HFFc6 (cell line): ENCODE data around the gene MGAT4B. TPM values are rescaled to one million over a fixed set of nuclear protein-coding genes. Genes with fewer than 3 reads are reported as not detected.

Experiments
- DNase-seq: peaks from one replicate; pipeline ENCODE4 v3.0.0-alpha.2; 2018
- H3K27ac Mint-ChIP-seq: 2 replicates; pipeline ENCODE4 v1.8.0; 2020; ENCODE audit warnings: mild to moderate bottlenecking, mixed read lengths
- H3K27me3 Mint-ChIP-seq: 2 replicates; pipeline ENCODE4 v1.8.0; 2021; ENCODE audit warnings: mild to moderate bottlenecking, moderate library complexity, mixed read lengths; ENCODE audit not compliant: insufficient read depth
- H3K36me3 Mint-ChIP-seq: 2 replicates; pipeline ENCODE4 v1.8.0; 2021; ENCODE audit warnings: low read depth, mixed read lengths
- H3K4me1 Mint-ChIP-seq: 2 replicates; pipeline ENCODE4 v1.8.0; 2020; ENCODE audit warnings: low read depth, mixed read lengths
- H3K4me3 Mint-ChIP-seq: 2 replicates; pipeline ENCODE4 v1.8.0; 2020; ENCODE audit warnings: mild to moderate bottlenecking, moderate library complexity, mixed read lengths
- H3K9me3 Mint-ChIP-seq: 2 replicates; pipeline ENCODE4 v1.8.0; 2020; ENCODE audit warnings: mild to moderate bottlenecking, mixed read lengths
- total RNA-seq, 6 experiments: library from RNA; stranded (reverse); fragmentation: NEBNext Ultra II Directional; extraction: Animal tissue kit (Norgen Biotek cat#: 25700); gene quantifications; 2 replicates in 1 of 6; 3 replicates in 5 of 6; pipeline ENCODE4 v1.2.3, GENCODE V29; 2021
- TF ChIP-seq, protein P1 (sequence below): fragments of 200-600 bp; sonication (generic); IDR thresholded peaks from 2 replicates; pipeline ENCODE4 v1.5.0; 2021; ENCODE audit warnings: antibody characterized with exemption, mild to moderate bottlenecking

MGAT4B gene
- total RNA-seq, 6 experiments from 2014 or later = 129 to 166 (median 148) TPM

DNA sequence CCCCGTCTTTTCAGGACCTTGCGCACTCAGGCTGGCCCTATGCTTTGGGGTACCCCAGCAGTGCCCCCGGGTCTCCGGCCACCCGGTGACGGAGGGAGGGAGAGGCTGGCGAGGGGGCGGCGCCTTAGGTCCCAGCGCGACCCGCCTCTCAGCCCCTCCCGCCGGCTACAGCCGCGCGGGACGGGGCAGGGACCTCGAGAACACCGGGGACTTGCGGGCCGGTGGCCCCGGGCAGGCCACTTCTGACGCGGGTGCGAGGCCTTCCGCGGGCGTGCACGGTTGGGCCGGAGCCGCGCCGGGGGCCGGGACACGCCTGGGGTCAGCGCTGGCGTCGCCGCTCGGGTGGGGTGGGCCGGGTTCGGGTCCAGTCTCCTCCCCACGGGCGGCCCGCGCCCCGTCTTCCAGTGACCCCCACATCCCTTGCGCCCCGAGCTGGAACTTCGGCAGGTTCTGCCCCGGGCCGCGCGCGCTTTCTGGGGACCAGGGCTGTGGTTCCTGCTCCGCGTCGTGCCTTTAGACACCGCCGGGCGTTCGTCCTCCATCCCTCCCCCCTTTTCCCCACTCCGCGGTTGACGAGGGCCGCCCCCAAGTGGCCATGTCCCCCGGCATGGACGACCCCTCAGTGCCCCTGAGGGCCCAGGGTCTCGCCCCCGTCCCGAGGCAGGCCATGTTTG is 10.3 kb upstream of the MGAT4B start:
- peaks cover 10% of the 10 kb centered on the region; the same call in 1 of the 2 replicates for H3K36me3 Mint-ChIP-seq
- H3K4me3 Mint-ChIP-seq = no peak overlapping the region
- no peak overlapping the region for H3K27ac Mint-ChIP-seq
- no peak for DNase-seq
- peaks cover 25% of the 10 kb centered on the region for H3K4me1 Mint-ChIP-seq
- TF ChIP-seq, protein P1, sequence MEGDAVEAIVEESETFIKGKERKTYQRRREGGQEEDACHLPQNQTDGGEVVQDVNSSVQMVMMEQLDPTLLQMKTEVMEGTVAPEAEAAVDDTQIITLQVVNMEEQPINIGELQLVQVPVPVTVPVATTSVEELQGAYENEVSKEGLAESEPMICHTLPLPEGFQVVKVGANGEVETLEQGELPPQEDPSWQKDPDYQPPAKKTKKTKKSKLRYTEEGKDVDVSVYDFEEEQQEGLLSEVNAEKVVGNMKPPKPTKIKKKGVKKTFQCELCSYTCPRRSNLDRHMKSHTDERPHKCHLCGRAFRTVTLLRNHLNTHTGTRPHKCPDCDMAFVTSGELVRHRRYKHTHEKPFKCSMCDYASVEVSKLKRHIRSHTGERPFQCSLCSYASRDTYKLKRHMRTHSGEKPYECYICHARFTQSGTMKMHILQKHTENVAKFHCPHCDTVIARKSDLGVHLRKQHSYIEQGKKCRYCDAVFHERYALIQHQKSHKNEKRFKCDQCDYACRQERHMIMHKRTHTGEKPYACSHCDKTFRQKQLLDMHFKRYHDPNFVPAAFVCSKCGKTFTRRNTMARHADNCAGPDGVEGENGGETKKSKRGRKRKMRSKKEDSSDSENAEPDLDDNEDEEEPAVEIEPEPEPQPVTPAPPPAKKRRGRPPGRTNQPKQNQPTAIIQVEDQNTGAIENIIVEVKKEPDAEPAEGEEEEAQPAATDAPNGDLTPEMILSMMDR = no peak
- H3K27me3 Mint-ChIP-seq = peaks cover 6% of the 10 kb centered on the region; the same call in 1 of the 2 replicates
- no peaks in the 10 kb centered on the region; the same call in 1 of the 2 replicates for H3K9me3 Mint-ChIP-seq

DNA sequence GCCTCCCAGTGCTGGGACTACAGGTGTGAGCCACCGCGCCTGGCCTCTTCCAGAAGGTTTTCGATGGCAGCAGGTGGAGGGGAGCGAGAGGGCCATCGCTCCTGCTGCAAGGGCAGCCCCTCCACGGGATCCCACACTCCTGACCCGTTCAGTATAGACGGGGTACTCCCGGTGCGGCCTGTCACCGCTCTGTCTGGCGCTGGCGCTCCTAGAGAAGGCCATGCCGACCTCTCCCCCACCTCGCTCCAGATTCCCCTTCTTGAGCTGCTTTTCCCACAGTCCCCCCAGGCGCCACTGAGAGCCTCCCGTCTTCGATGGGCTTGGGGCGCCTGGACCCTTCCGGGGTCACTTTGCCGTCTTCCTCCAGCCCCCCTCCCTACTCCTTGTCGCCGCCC is 9.7 kb upstream of the MGAT4B start:
- Mint-ChIP-seq H3K4me3 (no peak overlapping the region), H3K27me3 (peaks cover 4% of the 10 kb centered on the region; the same call in 1 of the 2 replicates), H3K9me3 (no peaks in the 10 kb centered on the region; the same call in 1 of the 2 replicates), H3K4me1 (peaks cover 21% of the 10 kb centered on the region), H3K27ac (no peak overlapping the region), H3K36me3 (peaks cover 7% of the 10 kb centered on the region; the same call in 1 of the 2 replicates)
- TF ChIP-seq, protein P1 = no peak
- no peak for DNase-seq

DNA sequence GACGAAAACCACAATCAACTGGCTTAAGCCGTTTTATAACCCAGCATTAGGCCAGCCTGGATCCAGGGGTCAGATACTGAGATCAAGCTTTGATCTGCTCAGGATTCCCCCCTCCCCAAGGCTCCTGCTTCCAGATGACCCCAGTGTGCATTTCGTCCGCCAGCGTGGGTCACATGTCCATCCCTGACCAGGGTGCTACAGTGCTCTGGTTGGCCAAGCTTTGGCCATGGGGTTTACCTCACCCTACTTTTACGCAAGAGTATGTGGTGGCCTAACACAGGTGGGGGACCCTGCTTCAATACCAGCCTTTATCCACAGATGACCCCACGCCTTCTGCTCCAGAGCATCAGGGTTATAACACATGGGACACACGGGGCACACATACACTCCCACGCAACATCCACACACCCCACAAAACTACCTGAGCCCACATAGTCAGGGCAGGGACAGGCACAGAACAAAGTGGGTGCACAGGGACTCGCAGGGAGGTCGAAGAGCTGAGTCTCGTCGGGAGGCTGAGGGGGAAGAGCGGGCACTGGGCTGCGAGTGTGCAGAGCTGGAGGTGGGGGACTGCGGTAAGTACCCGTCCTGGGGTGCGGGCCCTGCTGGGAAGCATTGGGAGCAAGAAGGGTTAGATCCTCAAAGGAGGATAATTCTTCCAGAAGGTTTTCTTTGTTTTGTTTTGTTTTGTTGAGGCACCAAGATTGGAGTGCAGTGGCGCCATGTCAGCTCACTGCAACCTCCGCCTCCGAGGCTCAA is 9.0 kb upstream of the MGAT4B start:
- Mint-ChIP-seq H3K4me3 (no peak overlapping the region), H3K9me3 (no peaks in the 10 kb centered on the region), H3K27ac (no peak overlapping the region), H3K27me3 (peaks cover 3% of the 10 kb centered on the region; the same call in 1 of the 2 replicates), H3K4me1 (peaks cover 21% of the 10 kb centered on the region), H3K36me3 (peaks cover 9% of the 10 kb centered on the region; the same call in 1 of the 2 replicates)
- no peak for DNase-seq
- TF ChIP-seq, protein P1 = no peak

DNA sequence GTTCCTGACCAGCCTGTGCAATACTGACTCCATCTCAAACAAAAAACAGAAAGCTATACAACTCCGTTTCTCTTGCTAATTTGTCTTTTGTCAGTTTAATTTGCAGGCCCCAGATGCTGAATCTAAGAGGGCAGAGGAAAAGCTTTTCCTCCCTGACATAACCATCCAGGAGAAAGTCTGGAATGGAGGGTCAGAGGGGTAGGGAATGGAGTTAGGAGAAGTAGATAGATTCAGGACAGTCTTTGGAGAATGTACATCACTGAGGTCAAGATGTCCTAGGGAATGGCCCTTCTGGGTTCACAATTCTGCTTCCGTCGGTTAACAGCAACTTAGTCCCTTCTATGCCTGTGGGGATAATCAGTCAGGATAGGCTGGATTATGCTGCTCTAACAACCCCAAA is 7.4 kb upstream of the MGAT4B start:
- Mint-ChIP-seq H3K4me3 (no peak overlapping the region), H3K36me3 (peaks cover 10% of the 10 kb centered on the region; the same call in 1 of the 2 replicates), H3K27me3 (peaks cover 3% of the 10 kb centered on the region; the same call in 1 of the 2 replicates), H3K27ac (no peak overlapping the region), H3K9me3 (no peaks in the 10 kb centered on the region), H3K4me1 (peaks cover 12% of the 10 kb centered on the region)
- TF ChIP-seq, protein P1 = no peak
- DNase-seq = no peak

DNA sequence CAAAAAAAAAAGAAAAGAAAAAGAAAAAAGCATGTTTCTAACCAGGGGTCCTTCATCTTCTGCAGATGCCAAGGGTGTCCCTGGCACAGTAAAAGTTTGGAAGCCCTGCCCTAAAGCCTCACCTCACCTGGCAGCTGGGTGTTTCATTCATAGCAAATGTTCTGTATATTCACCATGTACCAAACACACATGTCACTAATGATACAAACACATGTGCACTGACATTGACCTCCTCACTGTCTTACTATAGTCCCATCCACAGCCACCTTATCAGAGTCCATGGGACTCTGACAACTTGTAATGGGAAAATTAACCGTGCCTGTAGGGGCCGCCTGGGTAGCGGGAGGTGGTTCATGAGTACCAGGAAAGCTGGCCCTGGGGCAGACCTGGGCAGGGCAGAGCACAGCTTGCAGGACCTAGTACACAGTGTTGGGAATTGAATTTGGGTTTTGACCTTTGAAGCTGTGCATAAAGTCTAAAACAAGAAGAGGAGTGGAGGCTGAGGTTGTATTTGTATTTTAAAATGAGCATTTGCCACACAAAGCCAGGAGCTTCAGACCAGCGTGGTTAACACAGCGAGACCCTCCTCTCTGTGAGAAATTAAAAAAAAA is 6.4 kb upstream of the MGAT4B start:
- DNase-seq = no peak
- H3K9me3 Mint-ChIP-seq = no peaks in the 10 kb centered on the region
- H3K4me1 Mint-ChIP-seq = peaks cover 4% of the 10 kb centered on the region
- TF ChIP-seq, protein P1 = no peak
- no peak overlapping the region for H3K4me3 Mint-ChIP-seq
- peaks cover 10% of the 10 kb centered on the region; the same call in 1 of the 2 replicates for H3K36me3 Mint-ChIP-seq
- peaks cover 3% of the 10 kb centered on the region; the same call in 1 of the 2 replicates for H3K27me3 Mint-ChIP-seq
- H3K27ac Mint-ChIP-seq = no peak overlapping the region
